HepG2 (cell line): ENCODE measurements around the gene ACP2. TPM values are rescaled to one million over a fixed set of nuclear protein-coding genes. Genes with fewer than 3 reads are reported as not detected.
A peak's percentile ranks its signal among the peaks of the same experiment; 100 is the strongest.

Experiments
- CBFB ChIP-seq: sonication (generic); formaldehyde crosslinking; IDR thresholded peaks from 2 replicates; pipeline ENCODE4 v1.4.0; 2020; ENCODE audit warnings: missing genetic modification reagents
- ELK4 ChIP-seq: sonication (generic); formaldehyde crosslinking; IDR thresholded peaks from 2 replicates; pipeline ENCODE4 v1.9.0; 2021; ENCODE audit warnings: missing genetic modification reagents, borderline replicate concordance
- ETV6 ChIP-seq: sonication (generic); formaldehyde crosslinking; conservative IDR thresholded peaks from 2 replicates; pipeline ENCODE4 v1.4.0; 2020; ENCODE audit warnings: missing genetic modification reagents
- FOSL1 ChIP-seq: sonication (generic); formaldehyde crosslinking; IDR thresholded peaks from 2 replicates; pipeline ENCODE4 v1.9.0; 2021; ENCODE audit warnings: missing genetic modification reagents, borderline replicate concordance
- IKZF4 ChIP-seq: sonication (generic); formaldehyde crosslinking; IDR thresholded peaks from 2 replicates; pipeline ENCODE4 v1.5.1; 2020; ENCODE audit warnings: borderline replicate concordance, mild to moderate bottlenecking, low read depth, missing genetic modification reagents; ENCODE audit errors: not compliant biosample characterization
- KDM1A ChIP-seq: IDR thresholded peaks from 2 replicates; pipeline ENCODE4 v1.6.1; 2016; ENCODE audit warnings: missing compliant biosample characterization
- LRRFIP1 ChIP-seq: sonication (generic); formaldehyde crosslinking; conservative IDR thresholded peaks from 2 replicates; pipeline ENCODE4 v1.4.0; 2020; ENCODE audit warnings: missing genetic modification reagents
- MAFK ChIP-seq, 2 experiments: IDR thresholded peaks in 1 of 2; conservative IDR thresholded peaks in 1 of 2; 2 replicates each; pipeline ENCODE4 v1.6.1; 2011; ENCODE audit warnings: improper control_type of control experiment in 2 of 2, low read length in 2 of 2
- MBNL3 ChIP-seq: fragments of 250-450 bp; sonication (Bioruptor Pico); conservative IDR thresholded peaks from 2 replicates; pipeline ENCODE4 v1.8.0; 2022; ENCODE audit warnings: mild to moderate bottlenecking, inconsistent platforms
- MXD3 ChIP-seq: IDR thresholded peaks from 2 replicates; pipeline ENCODE4 v1.6.1; 2016; ENCODE audit warnings: mild to moderate bottlenecking, missing biosample characterization, missing genetic modification reagents
- NCOA2 ChIP-seq: sonication (generic); formaldehyde crosslinking; IDR thresholded peaks from 2 replicates; pipeline ENCODE4 v1.8.0; 2022; ENCODE audit warnings: inconsistent platforms
- NRL ChIP-seq: sonication (generic); formaldehyde crosslinking; IDR thresholded peaks from 2 replicates; pipeline ENCODE4 v1.5.0; 2020; ENCODE audit warnings: missing genetic modification reagents, mild to moderate bottlenecking, moderate library complexity, borderline replicate concordance
- PHF5A ChIP-seq: IDR thresholded peaks from one replicate; pipeline ENCODE4 v1.6.1; 2018; ENCODE audit warnings: low read depth, missing genetic modification reagents; ENCODE audit not compliant: unreplicated experiment
- POLR2G ChIP-seq: fragments of 200-400 bp; formaldehyde crosslinking; IDR thresholded peaks from 2 replicates; pipeline ENCODE4 v1.6.1; 2018; ENCODE audit warnings: mild to moderate bottlenecking, low read depth, low read length, moderate library complexity
- RAD51 ChIP-seq: fragments of 450-650 bp; IDR thresholded peaks from 2 replicates; pipeline ENCODE4 v1.6.1; 2016; ENCODE audit warnings: borderline replicate concordance
- SPEN ChIP-seq: sonication (generic); formaldehyde crosslinking; IDR thresholded peaks from 2 replicates; pipeline ENCODE4 v1.5.1; 2020; ENCODE audit warnings: low read depth, mild to moderate bottlenecking, missing genetic modification reagents
- TEAD2 ChIP-seq: sonication (generic); formaldehyde crosslinking; IDR thresholded peaks from 2 replicates; pipeline ENCODE4 v1.9.0; 2021; ENCODE audit warnings: missing genetic modification reagents
- UBTF ChIP-seq: sonication (generic); formaldehyde crosslinking; IDR thresholded peaks from 2 replicates; pipeline ENCODE4 v1.4.0; 2020; ENCODE audit warnings: mild to moderate bottlenecking, missing genetic modification reagents
- ZNF24 ChIP-seq: fragments of 450-650 bp; IDR thresholded peaks from 2 replicates; pipeline ENCODE4 v1.6.1; 2017; ENCODE audit warnings: antibody characterized with exemption, mild to moderate bottlenecking
- ZNF296 ChIP-seq: sonication (generic); formaldehyde crosslinking; conservative IDR thresholded peaks from 2 replicates; pipeline ENCODE4 v1.5.0; 2020; ENCODE audit warnings: mild to moderate bottlenecking, missing genetic modification reagents
- ZNF530 ChIP-seq: sonication (generic); formaldehyde crosslinking; IDR thresholded peaks from 2 replicates; pipeline ENCODE4 v1.5.0; 2020; ENCODE audit warnings: low read depth, mild to moderate bottlenecking, missing genetic modification reagents
- ZNF773 ChIP-seq: sonication (generic); formaldehyde crosslinking; IDR thresholded peaks from 2 replicates; pipeline ENCODE4 v1.4.0; 2020; ENCODE audit warnings: missing genetic modification reagents, borderline replicate concordance
- ZNF83 ChIP-seq: sonication (generic); formaldehyde crosslinking; IDR thresholded peaks from 2 replicates; pipeline ENCODE4 v1.4.0; 2020; ENCODE audit warnings: missing genetic modification reagents, mild to moderate bottlenecking, borderline replicate concordance
- polyA plus RNA-seq, 8 experiments: library from polyadenylated mRNA; depleted of rRNA in 3 of 8; stranded (reverse) in 7 of 8; unstranded in 1 of 8; fragments of >200 nt; fragmentation: Illumina TruSeq in 4 of 8; extraction: Trizol in 4 of 8; gene quantifications; 2 replicates each; pipeline versions ENCODE4 v1.2.1 to v1.2.3, GENCODE V29; 2011 to 2016; ENCODE audit warnings: low read depth in 4 of 8, missing spikeins in 1 of 8, mixed read lengths in 1 of 8; ENCODE audit not compliant: insufficient read depth in 1 of 8
- total RNA-seq, 5 experiments: library from RNA; depleted of rRNA; stranded (reverse); fragments of >200 nt; fragmentation: Illumina TruSeq; extraction: Trizol; gene quantifications; 2 replicates each; pipeline ENCODE4 v1.2.3, GENCODE V29; 2016; ENCODE audit warnings: low read depth in 1 of 5

The ACP2 gene
- total and polyA plus RNA-seq, 2 of the 13 experiments (the other 11 are each of a cell fraction or from before 2014, with no cell fraction given) = 17.7 to 20.2 TPM

DNA sequence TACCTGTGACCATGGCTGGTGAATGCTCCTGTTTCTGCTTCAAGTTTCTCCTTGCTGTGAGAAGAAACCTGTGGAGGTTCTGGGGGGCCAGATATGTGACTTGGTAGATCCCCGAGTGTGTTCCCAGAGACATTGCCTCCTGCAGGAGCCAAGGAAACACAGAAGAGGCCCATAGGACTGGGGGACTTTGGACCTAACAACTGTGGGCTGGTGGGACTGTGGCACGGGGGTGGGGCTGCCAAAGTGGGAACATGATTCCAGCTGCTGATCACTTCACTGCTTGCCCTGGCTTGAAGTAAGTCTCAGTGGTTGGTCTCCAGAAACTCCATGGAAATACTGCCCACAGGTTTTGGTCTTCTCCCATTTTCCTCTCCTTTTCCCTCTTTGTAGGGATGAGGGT, 5.0 kb upstream of the ACP2 start (continued):
- TF ChIP-seq NRL (no peak), MXD3 (CRISPR knock-in tag) (no peak), TEAD2 (CRISPR knock-in tag) (no peak), FOSL1 (CRISPR knock-in tag) (no peak), KDM1A (no peak), MAFK (conservative IDR thresholded peaks at IDR 0.05 in 1 of 2, IDR thresholded peaks at IDR 0.05 in 1 of 2; ENCODE audit: low read length in 2 of 2) (no peak), IKZF4 (CRISPR knock-in tag) (no peak), PHF5A (CRISPR knock-in tag) (peak; percentile 48), CBFB (CRISPR knock-in tag) (no peak), MBNL3 (CRISPR knock-in tag) (no peak), ZNF83 (CRISPR knock-in tag) (no peak), ZNF773 (CRISPR knock-in tag) (no peak), SPEN (no peak), LRRFIP1 (CRISPR knock-in tag) (no peak), RAD51 (no peak), UBTF (CRISPR knock-in tag) (no peak), ETV6 (CRISPR knock-in tag) (no peak), ZNF296 (no peak), ZNF530 (CRISPR knock-in tag) (no peak), NCOA2 (CRISPR knock-in tag) (no peak), ZNF24 (no peak), POLR2G (peak; percentile 54), ELK4 (CRISPR knock-in tag) (no peak)
